ENCODE measurements around the gene TGOLN2. TPM values are rescaled to one million over a fixed set of nuclear protein-coding genes. Genes with fewer than 3 reads are reported as not detected.

The TGOLN2 gene
- total and polyA plus RNA-seq, 2 of the 13 experiments (the other 11 are each of a cell fraction or from before 2014, with no cell fraction given), result 99.6 to 155 TPM

DNA sequence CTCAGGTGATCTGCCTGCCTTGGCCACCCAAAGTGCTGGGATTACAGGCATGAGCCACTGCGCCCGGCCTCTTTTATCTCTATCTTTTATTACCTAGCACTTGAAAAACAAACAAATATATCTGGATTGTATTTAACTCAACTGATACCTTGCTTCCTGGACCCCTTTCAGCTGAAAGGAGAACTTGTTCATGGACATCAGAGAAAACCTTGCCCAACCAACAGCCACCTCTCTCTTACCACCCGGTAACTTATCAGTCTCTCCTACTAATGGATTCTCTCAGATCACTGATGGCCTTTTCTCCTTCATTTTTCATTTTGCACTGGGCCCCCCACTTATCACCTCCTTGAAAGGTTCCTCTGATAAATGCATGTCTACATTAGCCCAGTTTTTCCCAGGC lies 19.8 kb upstream of the TGOLN2 start:
- ATAC-seq (no peak), DNase-seq (ENCODE audit: low spot score) (no peak), FAIRE-seq (no peak)
- H3K27ac ChIP-seq (ENCODE audit: extremely low read length, insufficient read depth, low read length), result no peak overlapping the region
- H3K9ac ChIP-seq (ENCODE audit: insufficient read depth, low read depth, low read length), result no peak overlapping the region
- H3K9me3 ChIP-seq (ENCODE audit: low read length), result no peaks in the 10 kb centered on the region
- no TSS peak for BruUV-seq (replicated peaks)
- WGBS (ENCODE audit: low lambda C conversion rate), result 95% methylated on average over 3 of the region's 3 CpGs
- peaks cover 9% of the 10 kb centered on the region for H3K79me2 ChIP-seq (ENCODE audit: insufficient read depth, low read length)
- CTCF ChIA-PET (ENCODE audit: low intra/inter-chr PET ratio, low total read pairs), result no interaction called here
- no peak overlapping the region for H2AFZ ChIP-seq (ENCODE audit: low read length)
- H3K4me2 ChIP-seq (ENCODE audit: low read depth, low read length), result no peak overlapping the region
- H4K20me1 ChIP-seq (ENCODE audit: insufficient read depth, low read length), result no peaks in the 10 kb centered on the region
- peaks cover 43 to 72% of the 10 kb centered on the region in 2 experiments for H3K36me3 ChIP-seq (replicated peaks in 1 of 2; ENCODE audit: control insufficient read depth in 1 of 2, insufficient read depth in 2 of 2, low read length in 2 of 2)
- TF ChIP-seq, protein P1, sequence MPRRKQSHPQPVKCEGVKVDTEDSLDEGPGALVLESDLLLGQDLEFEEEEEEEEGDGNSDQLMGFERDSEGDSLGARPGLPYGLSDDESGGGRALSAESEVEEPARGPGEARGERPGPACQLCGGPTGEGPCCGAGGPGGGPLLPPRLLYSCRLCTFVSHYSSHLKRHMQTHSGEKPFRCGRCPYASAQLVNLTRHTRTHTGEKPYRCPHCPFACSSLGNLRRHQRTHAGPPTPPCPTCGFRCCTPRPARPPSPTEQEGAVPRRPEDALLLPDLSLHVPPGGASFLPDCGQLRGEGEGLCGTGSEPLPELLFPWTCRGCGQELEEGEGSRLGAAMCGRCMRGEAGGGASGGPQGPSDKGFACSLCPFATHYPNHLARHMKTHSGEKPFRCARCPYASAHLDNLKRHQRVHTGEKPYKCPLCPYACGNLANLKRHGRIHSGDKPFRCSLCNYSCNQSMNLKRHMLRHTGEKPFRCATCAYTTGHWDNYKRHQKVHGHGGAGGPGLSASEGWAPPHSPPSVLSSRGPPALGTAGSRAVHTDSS (CRISPR knock-in tag; conservative IDR thresholded peaks at IDR 0.05), result no peak
- TF ChIP-seq MEIS2 (CRISPR knock-in tag; IDR thresholded peaks at IDR 0.05) (no peak), JDP2 (CRISPR knock-in tag; IDR thresholded peaks at IDR 0.05; ENCODE audit: borderline replicate concordance) (no peak), ZNF615 (CRISPR knock-in tag; IDR thresholded peaks at IDR 0.05; ENCODE audit: borderline replicate concordance) (no peak), ZKSCAN1 (IDR thresholded peaks at IDR 0.05; ENCODE audit: low read length) (no peak), ZNF496 (CRISPR knock-in tag; IDR thresholded peaks at IDR 0.05; ENCODE audit: insufficient replicate concordance) (no peak)
- TF ChIP-seq, protein P2, sequence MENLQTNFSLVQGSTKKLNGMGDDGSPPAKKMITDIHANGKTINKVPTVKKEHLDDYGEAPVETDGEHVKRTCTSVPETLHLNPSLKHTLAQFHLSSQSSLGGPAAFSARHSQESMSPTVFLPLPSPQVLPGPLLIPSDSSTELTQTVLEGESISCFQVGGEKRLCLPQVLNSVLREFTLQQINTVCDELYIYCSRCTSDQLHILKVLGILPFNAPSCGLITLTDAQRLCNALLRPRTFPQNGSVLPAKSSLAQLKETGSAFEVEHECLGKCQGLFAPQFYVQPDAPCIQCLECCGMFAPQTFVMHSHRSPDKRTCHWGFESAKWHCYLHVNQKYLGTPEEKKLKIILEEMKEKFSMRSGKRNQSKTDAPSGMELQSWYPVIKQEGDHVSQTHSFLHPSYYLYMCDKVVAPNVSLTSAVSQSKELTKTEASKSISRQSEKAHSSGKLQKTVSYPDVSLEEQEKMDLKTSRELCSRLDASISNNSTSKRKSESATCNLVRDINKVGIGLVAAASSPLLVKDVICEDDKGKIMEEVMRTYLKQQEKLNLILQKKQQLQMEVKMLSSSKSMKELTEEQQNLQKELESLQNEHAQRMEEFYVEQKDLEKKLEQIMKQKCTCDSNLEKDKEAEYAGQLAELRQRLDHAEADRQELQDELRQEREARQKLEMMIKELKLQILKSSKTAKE (CRISPR knock-in tag; IDR thresholded peaks at IDR 0.05; ENCODE audit: borderline replicate concordance), result no peak
- H3K4me3 ChIP-seq (replicated peaks in 1 of 3; ENCODE audit: insufficient read depth in 1 of 3, low read depth in 2 of 3, low read length in 3 of 3), result no peak overlapping the region
- in situ Hi-C loops (cut with HindIII; ENCODE audit: extremely low pct_ligation_motif_present, low pct_unique_long_range_greater_than_20kb), result no loop called here
- intact Hi-C loops (cut with micrococcal nuclease; ENCODE audit: unreplicated experiment), result no loop called here
- POLR2A ChIA-PET, result no interaction called here
- peaks cover 12% of the 10 kb centered on the region for H3K4me1 ChIP-seq (ENCODE audit: insufficient read depth, low read length)
- H3K27me3 ChIP-seq (ENCODE audit: control insufficient read depth in 1 of 2, insufficient read depth in 2 of 2, low read length in 2 of 2), result no peaks in the 10 kb centered on the region

Data from HepG2 (cell line).